ENCODE results near the gene REV1.

REV1 gene

GRCh38 chr2:99484205-99484604 lies 5.6 kb downstream of the REV1 start (continued):
- TF ChIP-seq PRDM1 (tag by site-specific recombination; IDR thresholded peaks at IDR 0.05), result no peak
- TF ChIP-seq ZNF544 (tag by site-specific recombination; IDR thresholded peaks at IDR 0.05), result no peak
- TF ChIP-seq ZNF654 (tag by site-specific recombination; IDR thresholded peaks at IDR 0.05; ENCODE audit: low read depth), result no peak
- no peak for TF ChIP-seq ZNF26 (tag by site-specific recombination; IDR thresholded peaks at IDR 0.05)
- no peak for TF ChIP-seq ZBTB44 (tag by site-specific recombination; IDR thresholded peaks at IDR 0.05)
- TF ChIP-seq ZNF24 (tag by site-specific recombination; IDR thresholded peaks at IDR 0.05), result no peak
- no peak for TF ChIP-seq ZNF658 (tag by site-specific recombination; IDR thresholded peaks at IDR 0.05)
- TF ChIP-seq ZNF133 (tag by site-specific recombination; IDR thresholded peaks at IDR 0.05), result no peak
- TF ChIP-seq ZNF114 (tag by site-specific recombination; IDR thresholded peaks at IDR 0.05), result no peak
- TF ChIP-seq MYNN (tag by site-specific recombination; IDR thresholded peaks at IDR 0.05; ENCODE audit: borderline replicate concordance), result no peak
- TF ChIP-seq FEZF1 (tag by site-specific recombination; IDR thresholded peaks at IDR 0.05), result no peak
- TF ChIP-seq ZNF223 (tag by site-specific recombination; IDR thresholded peaks at IDR 0.05), result no peak
- TF ChIP-seq ZNF10 (tag by site-specific recombination; IDR thresholded peaks at IDR 0.05), result no peak
- no peak for TF ChIP-seq ZNF660 (tag by site-specific recombination; IDR thresholded peaks at IDR 0.05)

GRCh38 chr2:99481941-99482340 lies 7.9 kb downstream of the REV1 start:
- H3K9me3 ChIP-seq (ENCODE audit: control insufficient read depth, insufficient read depth, low read depth, low read length), result no peaks in the 10 kb centered on the region
- no peak overlapping the region for H3K27ac ChIP-seq (ENCODE audit: extremely low read depth, low read depth, low read length)
- ChIA-PET POLR2A (no interaction called here), CTCF (no interaction called here)
- H3K36me3 ChIP-seq (ENCODE audit: control insufficient read depth in 2 of 2, insufficient read depth in 1 of 2, low read length in 2 of 2), result no peaks in the 10 kb centered on the region
- H3K4me3 ChIP-seq (ENCODE audit: low read depth, low read length), result no peak overlapping the region
- H3K4me1 ChIP-seq (ENCODE audit: control insufficient read depth, insufficient read depth, low read length), result peaks cover 28% of the 10 kb centered on the region
- TF ChIP-seq IKZF3 (tag by site-specific recombination; IDR thresholded peaks at IDR 0.05), result peak; percentile 37; the same call in 1 of the 2 replicates
- TF ChIP-seq ZNF843 (tag by site-specific recombination; IDR thresholded peaks at IDR 0.05), result 0 out of 2 replicates have a peak, but pooled peaks have one; percentile 30
- 0 out of 2 replicates have a peak, but pooled peaks have one; percentile 20 for TF ChIP-seq TRIM28 (IDR thresholded peaks at IDR 0.05; ENCODE audit: borderline replicate concordance, low read length)
- TF ChIP-seq ZNF837 (tag by site-specific recombination; IDR thresholded peaks at IDR 0.05), result no peak
- TF ChIP-seq ZNF777 (tag by site-specific recombination; IDR thresholded peaks at IDR 0.05; ENCODE audit: borderline replicate concordance), result no peak
- no peak for TF ChIP-seq ZNF398 (tag by site-specific recombination; IDR thresholded peaks at IDR 0.05)
- TF ChIP-seq ZNF610 (tag by site-specific recombination; IDR thresholded peaks at IDR 0.05; ENCODE audit: borderline replicate concordance), result no peak
- TF ChIP-seq ZNF555 (tag by site-specific recombination; conservative IDR thresholded peaks at IDR 0.05), result no peak
- TF ChIP-seq ZNF202 (tag by site-specific recombination; IDR thresholded peaks at IDR 0.05; ENCODE audit: borderline replicate concordance), result no peak
- TF ChIP-seq ZNF48 (tag by site-specific recombination; IDR thresholded peaks at IDR 0.05), result no peak
- no peak for TF ChIP-seq ZNF585B (tag by site-specific recombination; IDR thresholded peaks at IDR 0.05)
- no peak for TF ChIP-seq ZSCAN4 (tag by site-specific recombination; IDR thresholded peaks at IDR 0.05)
- no peak for TF ChIP-seq ZNF580 (tag by site-specific recombination; IDR thresholded peaks at IDR 0.05)
- no peak for TF ChIP-seq ZNF629 (tag by site-specific recombination; IDR thresholded peaks at IDR 0.05)
- TF ChIP-seq ZNF561 (tag by site-specific recombination; IDR thresholded peaks at IDR 0.05; ENCODE audit: borderline replicate concordance), result no peak
- TF ChIP-seq ZNF341 (tag by site-specific recombination; IDR thresholded peaks at IDR 0.05; ENCODE audit: low read depth), result no peak
- peak; percentile 50 for TF ChIP-seq ZNF366 (tag by site-specific recombination; conservative IDR thresholded peaks at IDR 0.05)
- TF ChIP-seq ZNF621 (tag by site-specific recombination; IDR thresholded peaks at IDR 0.05), result no peak
- no peak for TF ChIP-seq ZNF558 (tag by site-specific recombination; IDR thresholded peaks at IDR 0.05)
- TF ChIP-seq ZNF701 (tag by site-specific recombination; IDR thresholded peaks at IDR 0.05), result no peak
- no peak for TF ChIP-seq ZBTB21 (tag by site-specific recombination; IDR thresholded peaks at IDR 0.05)
